ENCODE measurements around the gene TNFRSF4. TPM values are rescaled to one million over a fixed set of nuclear protein-coding genes. Genes with fewer than 3 reads are reported as not detected.

The TNFRSF4 gene
- total RNA-seq, 6 experiments from 2014 or later = 0.17 TPM; not detected in 5

DNA sequence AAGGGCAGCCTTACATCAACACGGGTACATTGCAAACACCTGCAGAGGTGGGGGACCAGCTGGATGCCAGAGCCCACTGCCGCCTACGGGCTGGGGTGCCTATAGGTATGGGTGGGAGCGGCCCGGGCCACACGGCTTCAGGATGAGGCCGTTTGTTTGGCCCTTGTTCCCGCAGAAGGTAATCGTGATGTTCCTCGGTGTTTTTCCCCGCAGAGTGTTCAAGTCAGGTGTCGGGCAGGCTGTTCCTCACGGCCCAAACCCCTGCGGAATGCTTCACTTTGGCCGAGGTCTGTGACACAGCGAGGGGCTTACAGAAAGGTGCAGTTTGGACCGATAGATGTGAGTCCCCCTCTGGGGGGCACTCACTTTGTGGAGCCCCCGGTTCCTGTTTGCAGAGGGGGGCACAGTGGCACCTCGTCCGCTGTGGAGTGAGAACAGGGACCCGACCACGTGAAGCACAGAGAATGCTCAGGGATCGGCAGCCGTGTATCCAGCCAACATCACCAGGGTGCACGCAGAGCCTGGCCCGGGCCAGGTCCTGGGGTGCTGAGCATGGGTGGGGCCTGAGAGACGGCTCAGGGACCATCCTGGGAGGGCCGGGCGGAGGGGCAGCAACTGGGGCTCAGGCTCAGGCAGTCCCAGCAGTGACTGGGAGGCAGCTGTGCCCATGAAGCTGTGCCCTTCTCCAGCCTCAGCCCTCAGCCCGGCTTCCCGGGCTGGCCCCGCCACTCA is 40.7 kb downstream of the TNFRSF4 start:
- H3K4me1 Mint-ChIP-seq (ENCODE audit: low read depth) = no peaks in the 10 kb centered on the region
- H3K27me3 Mint-ChIP-seq (ENCODE audit: insufficient read depth) = peaks cover 32% of the 10 kb centered on the region
- DNase-seq = no peak
- H3K4me3 Mint-ChIP-seq = no peak overlapping the region
- no peaks in the 10 kb centered on the region for H3K36me3 Mint-ChIP-seq (ENCODE audit: low read depth)
- TF ChIP-seq, protein P1, sequence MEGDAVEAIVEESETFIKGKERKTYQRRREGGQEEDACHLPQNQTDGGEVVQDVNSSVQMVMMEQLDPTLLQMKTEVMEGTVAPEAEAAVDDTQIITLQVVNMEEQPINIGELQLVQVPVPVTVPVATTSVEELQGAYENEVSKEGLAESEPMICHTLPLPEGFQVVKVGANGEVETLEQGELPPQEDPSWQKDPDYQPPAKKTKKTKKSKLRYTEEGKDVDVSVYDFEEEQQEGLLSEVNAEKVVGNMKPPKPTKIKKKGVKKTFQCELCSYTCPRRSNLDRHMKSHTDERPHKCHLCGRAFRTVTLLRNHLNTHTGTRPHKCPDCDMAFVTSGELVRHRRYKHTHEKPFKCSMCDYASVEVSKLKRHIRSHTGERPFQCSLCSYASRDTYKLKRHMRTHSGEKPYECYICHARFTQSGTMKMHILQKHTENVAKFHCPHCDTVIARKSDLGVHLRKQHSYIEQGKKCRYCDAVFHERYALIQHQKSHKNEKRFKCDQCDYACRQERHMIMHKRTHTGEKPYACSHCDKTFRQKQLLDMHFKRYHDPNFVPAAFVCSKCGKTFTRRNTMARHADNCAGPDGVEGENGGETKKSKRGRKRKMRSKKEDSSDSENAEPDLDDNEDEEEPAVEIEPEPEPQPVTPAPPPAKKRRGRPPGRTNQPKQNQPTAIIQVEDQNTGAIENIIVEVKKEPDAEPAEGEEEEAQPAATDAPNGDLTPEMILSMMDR (IDR thresholded peaks at IDR 0.05) = no peak
- no peak overlapping the region for H3K27ac Mint-ChIP-seq
- H3K9me3 Mint-ChIP-seq = no peaks in the 10 kb centered on the region

DNA sequence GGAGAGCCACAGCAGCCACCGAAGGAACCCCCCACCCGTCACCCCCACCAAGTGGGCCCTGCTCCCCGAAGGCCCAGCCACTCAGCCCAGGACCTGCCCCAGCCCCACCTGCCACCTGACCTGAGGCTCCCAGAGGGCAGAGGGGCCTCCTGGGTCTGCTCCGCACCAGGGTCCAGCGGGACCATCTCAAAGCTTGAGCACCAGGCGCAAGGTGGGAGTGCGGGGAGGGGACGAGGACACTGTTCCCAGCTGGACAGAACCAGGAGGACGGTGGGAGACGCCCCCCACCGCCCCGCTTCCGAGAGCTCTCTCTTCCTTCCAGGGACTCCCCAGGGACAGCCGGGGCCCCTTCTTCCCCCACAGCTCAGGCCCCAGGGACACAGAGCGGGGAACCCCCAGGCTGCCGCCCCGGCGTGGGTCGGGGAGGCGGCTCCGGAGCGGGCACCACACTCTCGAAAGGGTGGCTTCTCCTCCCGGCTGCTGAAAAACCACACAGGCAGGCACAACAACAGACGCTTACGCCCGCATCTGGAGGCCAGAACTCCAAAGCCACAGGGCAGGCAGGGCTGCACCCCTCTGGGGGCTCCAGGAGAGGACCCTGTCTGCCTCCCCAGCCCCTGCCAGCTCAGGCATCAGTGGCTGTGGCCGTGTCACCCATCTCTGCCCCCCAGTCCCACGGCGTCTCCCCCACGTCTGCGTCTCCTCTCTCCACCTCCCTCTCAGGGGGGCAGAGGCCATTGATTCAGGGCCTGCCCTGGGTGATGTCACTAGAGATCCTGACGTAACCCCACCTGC is 42.2 kb downstream of the TNFRSF4 start:
- Mint-ChIP-seq H3K27me3 (ENCODE audit: insufficient read depth) (peaks cover 29% of the 10 kb centered on the region), H3K27ac (no peak overlapping the region), H3K9me3 (no peaks in the 10 kb centered on the region), H3K36me3 (ENCODE audit: low read depth) (no peaks in the 10 kb centered on the region), H3K4me1 (ENCODE audit: low read depth) (no peaks in the 10 kb centered on the region), H3K4me3 (no peak overlapping the region)
- TF ChIP-seq, protein P1 (IDR thresholded peaks at IDR 0.05) = no peak
- no peak for DNase-seq

GRCh38 chr1:1171161-1171545 is 42.8 kb downstream of the TNFRSF4 start:
- Mint-ChIP-seq H3K9me3 (no peaks in the 10 kb centered on the region), H3K36me3 (ENCODE audit: low read depth) (no peaks in the 10 kb centered on the region), H3K27ac (no peak overlapping the region), H3K4me1 (ENCODE audit: low read depth) (no peaks in the 10 kb centered on the region), H3K27me3 (ENCODE audit: insufficient read depth) (peaks cover 26% of the 10 kb centered on the region), H3K4me3 (no peak overlapping the region)
- TF ChIP-seq, protein P1 (IDR thresholded peaks at IDR 0.05) = no peak
- no peak for DNase-seq

GRCh38 chr1:1170215-1171091 is 43.5 kb downstream of the TNFRSF4 start:
- Mint-ChIP-seq H3K27ac (no peak overlapping the region), H3K36me3 (ENCODE audit: low read depth) (no peaks in the 10 kb centered on the region), H3K4me1 (ENCODE audit: low read depth) (no peaks in the 10 kb centered on the region), H3K9me3 (no peaks in the 10 kb centered on the region), H3K27me3 (ENCODE audit: insufficient read depth) (peaks cover 25% of the 10 kb centered on the region), H3K4me3 (no peak overlapping the region)
- no peak for DNase-seq
- TF ChIP-seq, protein P1 (IDR thresholded peaks at IDR 0.05) = no peak

DNA sequence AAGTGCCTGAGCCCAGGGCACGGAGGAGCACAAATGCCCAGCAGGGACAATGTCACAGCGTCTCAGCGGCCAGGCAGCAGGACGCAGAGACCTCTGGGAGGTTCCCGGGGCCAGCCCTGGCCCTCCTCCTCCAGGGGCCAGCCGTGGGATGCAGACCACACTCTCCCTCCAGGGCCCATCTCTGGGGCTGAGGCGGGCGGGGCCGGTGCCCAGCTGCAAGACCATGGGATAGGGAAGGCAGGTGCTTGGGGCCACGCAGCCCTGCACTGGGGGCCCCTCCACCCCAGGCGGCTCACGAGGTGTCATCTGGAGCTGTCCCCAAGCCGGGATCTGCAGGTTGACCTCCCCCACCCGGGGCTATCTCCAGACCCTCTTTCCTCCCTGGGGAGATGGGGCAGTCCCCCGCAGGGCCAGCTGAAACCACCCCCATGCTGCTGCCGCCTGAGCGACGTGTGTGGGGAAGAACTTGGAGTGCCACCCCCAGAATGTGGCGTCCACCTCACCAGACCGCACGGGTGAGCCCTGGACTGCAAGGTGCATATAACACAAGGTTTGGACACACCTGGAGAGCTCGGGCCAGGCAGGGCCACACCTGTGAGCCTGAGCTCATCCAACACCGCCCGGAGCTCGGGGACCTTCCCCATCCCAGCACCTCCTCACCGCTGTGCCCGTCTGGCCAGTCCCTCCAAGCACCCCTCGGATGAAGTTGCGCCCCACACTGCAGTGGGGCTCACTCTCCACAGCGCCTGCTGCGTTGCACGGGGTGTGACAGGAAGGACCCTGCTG is 44.3 kb downstream of the TNFRSF4 start:
- Mint-ChIP-seq H3K36me3 (ENCODE audit: low read depth) (no peaks in the 10 kb centered on the region), H3K27me3 (ENCODE audit: insufficient read depth) (peaks cover 19% of the 10 kb centered on the region), H3K9me3 (no peaks in the 10 kb centered on the region), H3K4me1 (ENCODE audit: low read depth) (no peaks in the 10 kb centered on the region), H3K27ac (no peak overlapping the region), H3K4me3 (no peak overlapping the region)
- TF ChIP-seq, protein P1 (IDR thresholded peaks at IDR 0.05) = no peak
- no peak for DNase-seq
